GM23338 (cell line): ENCODE results near the gene FBXO28. TPM values are rescaled to one million over a fixed set of nuclear protein-coding genes. Genes with fewer than 3 reads are reported as not detected.
A peak's percentile ranks its signal among the peaks of the same experiment; 100 is the strongest.

Source experiments
- ATAC-seq: fragments of 200-7000 bp; cut with Tn5 transposase; 3 replicates; pipeline ENCODE4 v1.9.1; 2020
- DNase-seq: peaks from one replicate; pipeline ENCODE4 v3.0.0-alpha.2; 2015; ENCODE audit warnings: low spot score
- H2AFZ ChIP-seq: fragments of 200-600 bp; sonication (generic); 2 replicates; pipeline ENCODE4 v1.8.0; 2016; ENCODE audit warnings: antibody characterized with exemption, mild to moderate bottlenecking, moderate library complexity
- H3F3A ChIP-seq: fragments of 200-600 bp; sonication (generic); replicated peaks from 2 replicates; pipeline ENCODE4 v1.8.0; 2017; ENCODE audit warnings: antibody characterized with exemption, mixed run types, low read depth
- H3K27ac ChIP-seq: fragments of 200-600 bp; sonication (generic); 2 replicates; pipeline ENCODE4 v1.6.1; 2016; ENCODE audit warnings: low read depth
- H3K27me3 ChIP-seq: fragments of 200-600 bp; sonication (generic); 2 replicates; pipeline ENCODE4 v1.8.0; 2016; ENCODE audit warnings: mild to moderate bottlenecking, mixed run types, moderate library complexity; ENCODE audit not compliant: insufficient read depth
- H3K36me3 ChIP-seq: fragments of 200-600 bp; sonication (generic); 2 replicates; pipeline ENCODE4 v1.8.0; 2016; ENCODE audit warnings: mild to moderate bottlenecking; ENCODE audit not compliant: insufficient read depth
- H3K4me1 ChIP-seq: fragments of 200-600 bp; sonication (generic); 2 replicates; pipeline ENCODE4 v1.8.0; 2016; ENCODE audit warnings: mild to moderate bottlenecking, moderate library complexity; ENCODE audit not compliant: insufficient read depth
- H3K4me2 ChIP-seq: fragments of 200-600 bp; sonication (generic); 2 replicates; pipeline ENCODE4 v1.7.1; 2017; ENCODE audit warnings: mixed run types
- H3K4me3 ChIP-seq: fragments of 200-600 bp; sonication (generic); 2 replicates; pipeline ENCODE4 v1.6.1; 2016; ENCODE audit warnings: mixed run types
- H3K79me2 ChIP-seq: fragments of 200-600 bp; sonication (generic); replicated peaks from 2 replicates; pipeline ENCODE4 v1.8.0; 2017; ENCODE audit warnings: mild to moderate bottlenecking; ENCODE audit not compliant: insufficient read depth
- H3K9me2 ChIP-seq: fragments of 200-600 bp; sonication (generic); 2 replicates; pipeline ENCODE4 v1.8.0; 2017; ENCODE audit not compliant: insufficient read depth
- H4K20me1 ChIP-seq: fragments of 200-600 bp; sonication (generic); replicated peaks from 2 replicates; pipeline ENCODE4 v1.8.0; 2017; ENCODE audit warnings: mild to moderate bottlenecking; ENCODE audit not compliant: insufficient read depth
- H3K27ac Mint-ChIP-seq: 2 replicates; pipeline ENCODE4 v1.8.0; 2020; ENCODE audit warnings: inconsistent platforms, mild to moderate bottlenecking, moderate library complexity, mixed read lengths
- H3K27me3 Mint-ChIP-seq: 3 replicates; pipeline ENCODE4 v1.8.0; 2022; ENCODE audit warnings: low read depth, mild to moderate bottlenecking, moderate library complexity, mixed read lengths, inconsistent platforms; ENCODE audit not compliant: insufficient read depth, poor library complexity
- H3K36me3 Mint-ChIP-seq: 3 replicates; pipeline ENCODE4 v1.8.0; 2021; ENCODE audit warnings: low read depth, mild to moderate bottlenecking, inconsistent platforms, moderate library complexity, mixed read lengths
- H3K4me1 Mint-ChIP-seq: 3 replicates; pipeline ENCODE4 v1.8.0; 2020; ENCODE audit warnings: mild to moderate bottlenecking, inconsistent platforms, mixed read lengths
- H3K4me3 Mint-ChIP-seq: 3 replicates; pipeline ENCODE4 v1.8.0; 2021; ENCODE audit warnings: moderate library complexity, mild to moderate bottlenecking, inconsistent platforms, mixed read lengths
- H3K9me3 Mint-ChIP-seq: 3 replicates; pipeline ENCODE4 v1.8.0; 2020; ENCODE audit warnings: moderate library complexity, mild to moderate bottlenecking, inconsistent platforms, mixed read lengths
- CREB1 ChIP-seq: fragments of 250-450 bp; sonication (Bioruptor Pico); IDR thresholded peaks from 2 replicates; pipeline ENCODE4 v1.5.0; 2020; ENCODE audit warnings: low read depth, mild to moderate bottlenecking, moderate library complexity
- CTCF ChIP-seq, 2 experiments: fragments of 200-600 bp in 1 of 2; sonication (generic) in 1 of 2; conservative IDR thresholded peaks; 2 replicates each; pipeline versions ENCODE4 v1.5.1 to v1.6.1; 2016 to 2017; ENCODE audit warnings: antibody characterized with exemption in 2 of 2, low read depth in 2 of 2, mild to moderate bottlenecking in 2 of 2, moderate library complexity in 1 of 2
- ETS1 ChIP-seq: IDR thresholded peaks from 2 replicates; pipeline ENCODE4 v1.6.1; 2016; ENCODE audit warnings: antibody characterized with exemption
- EZH2 ChIP-seq: fragments of 200-600 bp; sonication (generic); IDR thresholded peaks from one replicate; pipeline ENCODE4 v1.8.0; 2017; ENCODE audit warnings: antibody characterized with exemption, mild to moderate bottlenecking, low read depth; ENCODE audit not compliant: unreplicated experiment
- EZH2phosphoT487 ChIP-seq: fragments of 200-600 bp; sonication (generic); IDR thresholded peaks from one replicate; pipeline ENCODE4 v1.8.1; 2018; ENCODE audit warnings: antibody characterized with exemption; ENCODE audit not compliant: unreplicated experiment
- JUNB ChIP-seq: IDR thresholded peaks from one replicate; pipeline ENCODE4 v1.6.1; 2016; ENCODE audit warnings: antibody characterized with exemption; ENCODE audit not compliant: unreplicated experiment
- NANOG ChIP-seq: IDR thresholded peaks from 2 replicates; pipeline ENCODE4 v1.6.1; 2016; ENCODE audit warnings: antibody characterized with exemption, borderline replicate concordance
- POLR2AphosphoS5 ChIP-seq: IDR thresholded peaks from 2 replicates; pipeline ENCODE4 v1.6.1; 2016; ENCODE audit warnings: antibody characterized with exemption, low read depth
- REST ChIP-seq: IDR thresholded peaks from one replicate; pipeline ENCODE4 v1.6.1; 2018; ENCODE audit warnings: antibody characterized with exemption; ENCODE audit not compliant: unreplicated experiment
- STAT1 ChIP-seq: IDR thresholded peaks from one replicate; pipeline ENCODE4 v1.6.1; 2016; ENCODE audit warnings: antibody characterized with exemption; ENCODE audit not compliant: unreplicated experiment
- ZNF114 ChIP-seq: fragments of 250-450 bp; sonication (Bioruptor Pico); IDR thresholded peaks from 2 replicates; pipeline ENCODE4 v1.5.0; 2020; ENCODE audit warnings: mild to moderate bottlenecking, moderate library complexity
- ZNF331 ChIP-seq: fragments of 250-450 bp; sonication (Bioruptor Pico); IDR thresholded peaks from 2 replicates; pipeline ENCODE4 v1.5.0; 2020; ENCODE audit warnings: low read depth, mild to moderate bottlenecking, moderate library complexity
- ZNF462 ChIP-seq: fragments of 250-450 bp; sonication (Bioruptor Pico); IDR thresholded peaks from 2 replicates; pipeline ENCODE4 v1.5.0; 2020; ENCODE audit warnings: mild to moderate bottlenecking, moderate library complexity
- polyA plus RNA-seq: library from polyadenylated mRNA; unstranded; fragments of >200 nt; fragmentation: Nextera tagmentation; extraction: Ambion mirVana; gene quantifications from 2 replicates; pipeline ENCODE4 v1.2.1, GENCODE V29; 2016
- total RNA-seq: library from RNA; depleted of rRNA; stranded (reverse); fragments of >200 nt; shearing (Covaris generic); gene quantifications from 2 replicates; pipeline ENCODE4 v1.2.3, GENCODE V29; 2014

FBXO28 gene
- total and polyA plus RNA-seq, 2 experiments from 2014 or later = 16.9 to 45.2 TPM

GRCh38 chr1:224203243-224204016 lies 89.5 kb downstream of the FBXO28 start:
- H3K4me2 ChIP-seq = peak overlapping the region; percentile 30; the same call in 1 of the 2 replicates
- Mint-ChIP-seq H3K4me1 (peaks cover 26% of the 10 kb centered on the region), H3K27me3 (peaks cover 5% of the 10 kb centered on the region), H3K4me3 (peak overlapping the region; percentile 48; the same call in 2 of the 3 replicates), H3K9me3 (no peaks in the 10 kb centered on the region), H3K36me3 (no peaks in the 10 kb centered on the region; the same call in 2 of the 3 replicates), H3K27ac (peak overlapping the region; percentile 96)
- no peak for TF ChIP-seq CTCF (conservative IDR thresholded peaks at IDR 0.05; ENCODE audit: low read depth in 2 of 2)
- no peak for TF ChIP-seq ZNF331
- no peak for TF ChIP-seq NANOG
- TF ChIP-seq POLR2AphosphoS5 = no peak
- no peak for TF ChIP-seq ZNF462 (CRISPR knock-in tag)
- no peak for TF ChIP-seq STAT1
- no peak for TF ChIP-seq JUNB
- TF ChIP-seq EZH2 = no peak
- TF ChIP-seq ZNF114 = no peak
- no peak for TF ChIP-seq ETS1
- TF ChIP-seq CREB1 = no peak
- no peak for TF ChIP-seq REST
- no peak for TF ChIP-seq EZH2phosphoT487
- no peak overlapping the region for H3K4me3 ChIP-seq
- no peaks in the 10 kb centered on the region for H3K79me2 ChIP-seq
- peak overlapping the region; percentile 65; the same call in 1 of the 2 replicates for H3K27ac ChIP-seq
- no peaks in the 10 kb centered on the region for H4K20me1 ChIP-seq
- no peaks in the 10 kb centered on the region for H3K9me2 ChIP-seq
- H3K36me3 ChIP-seq = no peaks in the 10 kb centered on the region
- no peaks in the 10 kb centered on the region for H3K27me3 ChIP-seq
- DNase-seq = peak; percentile 77
- peak overlapping the region; percentile 40; the same call in 1 of the 2 replicates for H2AFZ ChIP-seq
- H3K4me1 ChIP-seq = peaks cover 19% of the 10 kb centered on the region
- ATAC-seq = peak; percentile 82
- H3F3A ChIP-seq = no peaks in the 10 kb centered on the region
